IMR-90 (cell line): Measurements from ENCODE around the gene FBXL20. TPM values are rescaled to one million over a fixed set of nuclear protein-coding genes. Genes with fewer than 3 reads are reported as not detected.

Experiments
- ATAC-seq: fragments of 200-7000 bp; cut with Tn5 transposase; 2 replicates; pipeline ENCODE4 v1.9.1; 2020; ENCODE audit warnings: low read depth, mild to moderate bottlenecking, moderate library complexity
- BruUV-seq: library from RNA; stranded (reverse); fragments of 400-500 nt; replicated peaks from 2 replicates; lab custom pipeline; 2021; lab: Mats Ljungman, UMichigan
- CTCF ChIA-PET: fragments of 300-600 bp; formaldehyde crosslinking; extraction: SDS; loops from one replicate; lab custom pipeline; 2021; ENCODE audit warnings: antibody characterized with exemption; lab: Yijun Ruan, JAX
- POLR2A ChIA-PET: fragments of 300-600 bp; sonication (Branson Sonifier 250); formaldehyde crosslinking; loops from one replicate; lab custom pipeline; 2022; ENCODE audit warnings: antibody characterized with exemption; ENCODE audit not compliant: unreplicated experiment; lab: Charles Lee
- DNase-seq: peaks from one replicate; pipeline ENCODE4 v3.0.0; 2013
- H2AFZ ChIP-seq: replicated peaks from 2 replicates; pipeline ENCODE3; 2013; ENCODE audit warnings: low read length, mild to moderate bottlenecking; ENCODE audit not compliant: poor library complexity
- H2AK5ac ChIP-seq: 2 replicates; pipeline ENCODE4 v1.6.1; 2013; ENCODE audit warnings: low read depth, low read length, inconsistent platforms
- H2AK9ac ChIP-seq: replicated peaks from 2 replicates; pipeline ENCODE3; 2013; ENCODE audit warnings: mild to moderate bottlenecking, low read depth, low read length, moderate library complexity; ENCODE audit not compliant: poor library complexity
- H2BK120ac ChIP-seq: 2 replicates; pipeline ENCODE4 v1.6.1; 2013; ENCODE audit warnings: low read depth, low read length, inconsistent platforms
- H2BK15ac ChIP-seq: 3 replicates; pipeline ENCODE4 v1.6.1; 2013; ENCODE audit warnings: low read depth, low read length, inconsistent platforms
- H2BK20ac ChIP-seq: 2 replicates; pipeline ENCODE4 v1.6.1; 2013; ENCODE audit warnings: low read depth, mild to moderate bottlenecking, inconsistent platforms, low read length, moderate library complexity
- H2BK5ac ChIP-seq: 2 replicates; pipeline ENCODE4 v1.6.1; 2013; ENCODE audit warnings: mild to moderate bottlenecking, low read depth, low read length, inconsistent platforms; ENCODE audit not compliant: poor library complexity, severe bottlenecking
- H3K14ac ChIP-seq: replicated peaks from 2 replicates; pipeline ENCODE4 v1.6.1; 2013; ENCODE audit warnings: low read depth, low read length, inconsistent platforms
- H3K18ac ChIP-seq: 2 replicates; pipeline ENCODE4 v1.6.1; 2013; ENCODE audit warnings: low read depth, low read length, control low read depth
- H3K23ac ChIP-seq: 2 replicates; pipeline ENCODE4 v1.6.1; 2013; ENCODE audit warnings: low read depth, low read length, inconsistent platforms
- H3K27ac ChIP-seq: 2 replicates; pipeline ENCODE4 v1.5.1; 2013; ENCODE audit warnings: mild to moderate bottlenecking, control low read depth, low read length; ENCODE audit not compliant: insufficient read depth
- H3K27me3 ChIP-seq: 2 replicates; pipeline ENCODE4 v1.6.1; 2013; ENCODE audit warnings: low read length; ENCODE audit not compliant: control insufficient read depth, insufficient read depth
- H3K36me3 ChIP-seq: 2 replicates; pipeline ENCODE4 v1.6.1; 2013; ENCODE audit warnings: low read length, mixed read lengths; ENCODE audit not compliant: control insufficient read depth, insufficient read depth
- H3K4ac ChIP-seq: 2 replicates; pipeline ENCODE4 v1.6.1; 2013; ENCODE audit warnings: low read depth, low read length, inconsistent platforms
- H3K4me1 ChIP-seq: 2 replicates; pipeline ENCODE4 v1.6.1; 2013; ENCODE audit warnings: low read length, mixed read lengths; ENCODE audit not compliant: control insufficient read depth, insufficient read depth
- H3K4me2 ChIP-seq: 2 replicates; pipeline ENCODE4 v1.6.1; 2013; ENCODE audit warnings: low read depth, mild to moderate bottlenecking, control low read depth, low read length, moderate library complexity
- H3K4me3 ChIP-seq: 2 replicates; pipeline ENCODE4 v1.5.1; 2013; ENCODE audit warnings: low read depth, mild to moderate bottlenecking, control low read depth, low read length, moderate library complexity; ENCODE audit not compliant: insufficient read depth
- H3K56ac ChIP-seq: 2 replicates; pipeline ENCODE4 v1.6.1; 2013; ENCODE audit warnings: low read length, inconsistent platforms; ENCODE audit not compliant: insufficient read depth; ENCODE audit errors: extremely low read depth
- H3K79me1 ChIP-seq, 2 experiments: 2 replicates each; pipeline ENCODE4 v1.6.1; 2013; ENCODE audit warnings: low read length in 2 of 2, inconsistent platforms in 1 of 2, low read depth in 1 of 2
- H3K9ac ChIP-seq: 2 replicates; pipeline ENCODE4 v1.6.1; 2013; ENCODE audit warnings: low read depth, low read length, control low read depth
- H3K9me1 ChIP-seq: 2 replicates; pipeline ENCODE4 v1.6.1; 2013; ENCODE audit warnings: low read length, inconsistent platforms; ENCODE audit not compliant: insufficient read depth
- H3K9me3 ChIP-seq: 2 replicates; pipeline ENCODE4 v1.6.1; 2013; ENCODE audit warnings: low read length; ENCODE audit not compliant: control insufficient read depth, insufficient read depth
- H4K20me1 ChIP-seq: 2 replicates; pipeline ENCODE4 v1.6.1; 2013; ENCODE audit warnings: low read length, inconsistent platforms; ENCODE audit not compliant: insufficient read depth
- H4K5ac ChIP-seq: 2 replicates; pipeline ENCODE4 v1.6.1; 2013; ENCODE audit warnings: mild to moderate bottlenecking, low read depth, low read length, control low read depth
- H4K8ac ChIP-seq, 2 experiments: 2 replicates each; pipeline ENCODE4 v1.6.1; 2013; ENCODE audit warnings: low read depth in 2 of 2, low read length in 2 of 2, control low read depth in 1 of 2, inconsistent platforms in 1 of 2
- H4K91ac ChIP-seq: 2 replicates; pipeline ENCODE4 v1.6.1; 2013; ENCODE audit warnings: low read depth, low read length, inconsistent platforms; ENCODE audit not compliant: insufficient read depth
- BHLHE40 ChIP-seq: fragments of 150-350 bp; IDR thresholded peaks from 2 replicates; pipeline ENCODE4 v1.6.1; 2016; ENCODE audit warnings: mild to moderate bottlenecking, low read depth, low read length
- RFX5 ChIP-seq: IDR thresholded peaks from 2 replicates; pipeline ENCODE4 v1.8.0; 2012; ENCODE audit warnings: low read depth, mild to moderate bottlenecking, low read length, moderate library complexity
- WGBS, 2 experiments: methylation state at CpG; one replicate each; pipeline versions ENCODE4 v1.1.5 to v1.1.7; 2013; ENCODE audit warnings: missing lambda C conversion rate in 2 of 2; ENCODE audit not compliant: insufficient read length in 1 of 2; ENCODE audit errors: extremely low coverage in 2 of 2; 5-methylcytosine and 5-hydroxymethylcytosine counted together
- dilution Hi-C: fragments of 300-500 bp; cut with HindIII; formaldehyde crosslinking; loops from one replicate; pipeline ENCODE4 v1.14.3; 2018; ENCODE audit warnings: low sequenced_read_pairs; ENCODE audit not compliant: unreplicated experiment
- in situ Hi-C: fragments of 300-500 bp; cut with MboI; formaldehyde crosslinking; loops from 3 replicates; pipeline ENCODE4 v1.14.3; 2019; ENCODE audit warnings: low sequenced_read_pairs, inconsistent platforms, mixed read lengths
- intact Hi-C: fragments of 100-400 bp; cut with micrococcal nuclease; formaldehyde crosslinking; loops from 2 replicates; pipeline ENCODE4 v1.10.0; 2022
- polyA plus RNA-seq, 3 experiments: library from polyadenylated mRNA; depleted of rRNA; stranded (reverse); fragments of >200 nt; gene quantifications; 2 replicates each; pipeline ENCODE4 v1.2.3, GENCODE V29; 2012; ENCODE audit warnings: low replicate concordance in 1 of 3
- total RNA-seq: library from RNA; depleted of rRNA; stranded (reverse); fragments of >200 nt; gene quantifications from 2 replicates; pipeline ENCODE4 v1.2.3, GENCODE V29; 2012

Gene FBXL20
- total and polyA plus RNA-seq, 2 of the 4 experiments (the other 2 are of a cell fraction), result 4.1 to 13.8 TPM

DNA sequence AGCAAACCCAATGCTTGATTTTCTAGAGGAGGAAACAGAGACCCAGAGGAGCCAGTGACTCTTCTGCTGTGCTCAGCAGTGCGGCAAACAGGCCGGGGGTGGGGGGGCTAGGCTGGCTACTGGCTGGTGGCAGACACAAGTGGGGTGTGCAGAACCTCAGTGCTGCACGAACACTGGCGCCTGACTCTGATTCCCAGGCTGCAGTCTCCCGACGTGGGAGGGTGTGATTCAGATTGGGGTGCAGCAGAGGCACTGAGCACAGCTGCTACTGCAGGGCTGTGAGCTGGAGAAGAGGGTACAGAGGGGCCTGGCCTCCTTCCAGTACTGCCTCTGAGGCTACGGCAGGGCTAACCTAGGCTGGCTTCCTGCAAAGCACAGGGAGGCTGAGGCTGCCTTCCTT is 193.3 kb downstream of the FBXL20 start:
- peak; percentile 53 for DNase-seq
- Histone ChIP-seq H2BK120ac (no peak overlapping the region), H3K4me1 (peaks cover 16% of the 10 kb centered on the region), H2BK5ac (no peak overlapping the region), H3K4ac (no peak overlapping the region), H3K4me3 (no peak overlapping the region), H3K23ac (no peak overlapping the region), H3K27me3 (no peaks in the 10 kb centered on the region), H3K9me1 (peaks cover 12% of the 10 kb centered on the region), H2AFZ (peak overlapping the region; percentile 68), H3K79me1 (peaks cover 0 to 6% of the 10 kb centered on the region in 2 experiments; a peak in 2 of 4 replicates), H3K9ac (no peak overlapping the region), H3K27ac (no peak overlapping the region), H4K91ac (no peak overlapping the region), H2BK20ac (no peak overlapping the region), H3K9me3 (no peaks in the 10 kb centered on the region), H3K18ac (no peak overlapping the region), H3K56ac (no peak overlapping the region), H2AK9ac (peak overlapping the region; percentile 44), H3K4me2 (no peak overlapping the region), H4K20me1 (peaks cover 12% of the 10 kb centered on the region), H3K14ac (no peak overlapping the region), H3K36me3 (peaks cover 19% of the 10 kb centered on the region), H2AK5ac (no peak overlapping the region), H2BK15ac (no peak overlapping the region), H4K8ac (no peak overlapping the region), H4K5ac (no peak overlapping the region)
- ChIA-PET CTCF (no interaction called here), POLR2A (no interaction called here)
- dilution Hi-C loops, result no loop called here
- TF ChIP-seq RFX5 (no peak), BHLHE40 (0 out of 2 replicates have a peak, but pooled peaks have one; percentile 29)
- intact Hi-C loops, result no loop called here
- ATAC-seq, result no peak
- no TSS peak for BruUV-seq
- WGBS, 2 experiments, result 29% methylated on average over 4 of the region's 7 CpGs; no CpG with 5 or more reads in 1 of the 2 experiments
- in situ Hi-C loops, result no loop called here
